ENCODE results near the gene NAIF1. TPM values are rescaled to one million over a fixed set of nuclear protein-coding genes. Genes with fewer than 3 reads are reported as not detected.
"Not testable (repeated sequence)": the region's sequence is repeated elsewhere in the genome, so short reads cannot be mapped to it uniquely, and the experiment has no call there.

The NAIF1 gene
- total RNA-seq, 6 experiments from 2014 or later, result 3.9 to 6.8 (median 5.7) TPM

GRCh38 chr9:128114326-128115186 is 47.4 kb upstream of the NAIF1 start:
- Histone ChIP-seq H3K27ac (peak overlapping the region; percentile 92 to 96 (median 94)), H3K9me3 (no peaks in the 10 kb centered on the region), H3K4me1 (peaks cover 0 to 40% (median 17%) of the 10 kb centered on the region in 4 donors), H3K36me3 (no peaks in the 10 kb centered on the region), H3K4me3 (peak overlapping the region in 1 of 3 donors; percentile 36), H3K27me3 (no peaks in the 10 kb centered on the region)
- TF ChIP-seq POLR2A (IDR thresholded peaks at IDR 0.05) (no peak), CTCF (IDR thresholded peaks at IDR 0.05) (no peak)
- WGBS (ENCODE audit: insufficient coverage, low coverage, low lambda C conversion rate, missing lambda C conversion rate), result 60% methylated on average over 2 of the region's 29 CpGs
- DNase-seq, result peak; percentile 29 to 66 (median 61)
- ATAC-seq, result peak in 1 of 4 donors; percentile 0
- intact Hi-C loops (cut with DNase I), result no loop called here

GRCh38 chr9:128113526-128114325 is 46.6 kb upstream of the NAIF1 start:
- no peak overlapping the region for H3K4me3 ChIP-seq
- ATAC-seq (no peak), DNase-seq (peak; percentile 20 to 66 (median 57))
- H3K4me1 ChIP-seq, result peaks cover 0 to 40% (median 21%) of the 10 kb centered on the region in 4 donors
- H3K9me3 ChIP-seq, result no peaks in the 10 kb centered on the region
- peaks cover 0 to 2% (median 0%) of the 10 kb centered on the region in 4 donors for H3K36me3 ChIP-seq
- intact Hi-C loops (cut with DNase I), result no loop called here
- WGBS (ENCODE audit: insufficient coverage, low coverage, low lambda C conversion rate, missing lambda C conversion rate), result 90% methylated on average over 4 of the region's 12 CpGs
- H3K27me3 ChIP-seq, result no peaks in the 10 kb centered on the region
- H3K27ac ChIP-seq, result peak overlapping the region in 2 of 3 donors; percentile 94 to 96
- no peak for TF ChIP-seq CTCF (IDR thresholded peaks at IDR 0.05)
- TF ChIP-seq POLR2A (IDR thresholded peaks at IDR 0.05), result no peak

GRCh38 chr9:128111726-128112125 is 44.6 kb upstream of the NAIF1 start:
- intact Hi-C loops (cut with DNase I), result not testable (repeated sequence)
- WGBS (ENCODE audit: insufficient coverage, low coverage, low lambda C conversion rate, missing lambda C conversion rate), result 60% methylated on average over 2 of the region's 12 CpGs

GRCh38 chr9:128109050-128109709 is 42.1 kb upstream of the NAIF1 start:
- Histone ChIP-seq H3K27ac (peak overlapping the region in 2 of 3 donors; percentile 26 to 99), H3K4me3 (no peak overlapping the region)
- WGBS (ENCODE audit: insufficient coverage, low coverage, low lambda C conversion rate, missing lambda C conversion rate), result 40% methylated on average over 15 of the region's 20 CpGs

More at GRCh38 chr9:128111726-128112125, 44.6 kb upstream of the NAIF1 start:
- Histone ChIP-seq H3K4me1 (peaks cover 0 to 52% (median 26%) of the 10 kb centered on the region in 4 donors), H3K36me3 (peaks cover 7 to 22% (median 13%) of the 10 kb centered on the region in 4 donors)
- ATAC-seq, H3K27me3 ChIP-seq, H3K4me3 ChIP-seq, H3K9me3 ChIP-seq, H3K27ac ChIP-seq: not testable (repeated sequence)
- DNase-seq, result peak in 2 of 3 donors; percentile 12 to 26

More at GRCh38 chr9:128109050-128109709, 42.1 kb upstream of the NAIF1 start:
- peaks cover 14 to 39% (median 29%) of the 10 kb centered on the region in 4 donors for H3K36me3 ChIP-seq
- H3K9me3 ChIP-seq, result no peaks in the 10 kb centered on the region
- TF ChIP-seq POLR2A (IDR thresholded peaks at IDR 0.05) (peak; percentile 27), CTCF (IDR thresholded peaks at IDR 0.05) (no peak)
- peaks cover 0 to 54% (median 22%) of the 10 kb centered on the region in 4 donors for H3K4me1 ChIP-seq
- H3K27me3 ChIP-seq, result no peaks in the 10 kb centered on the region
- peak in 3 of 4 donors; percentile 0 to 18 (median 18) for ATAC-seq
- intact Hi-C loops (cut with DNase I), result loop anchor here in 1 of 2 donors (10.0 kb wide), 1 partner anchor 124 kb away; the partner anchor contains the start of gene EEIG1
- DNase-seq, result no peak
